HFFc6 (cell line): ENCODE results near the gene RAPGEF5. TPM values are rescaled to one million over a fixed set of nuclear protein-coding genes. Genes with fewer than 3 reads are reported as not detected.

Experiments used
- DNase-seq: peaks from one replicate; pipeline ENCODE4 v3.0.0-alpha.2; 2018
- H3K27ac Mint-ChIP-seq: 2 replicates; pipeline ENCODE4 v1.8.0; 2020; ENCODE audit warnings: mild to moderate bottlenecking, mixed read lengths
- H3K27me3 Mint-ChIP-seq: 2 replicates; pipeline ENCODE4 v1.8.0; 2021; ENCODE audit warnings: mild to moderate bottlenecking, moderate library complexity, mixed read lengths; ENCODE audit not compliant: insufficient read depth
- H3K36me3 Mint-ChIP-seq: 2 replicates; pipeline ENCODE4 v1.8.0; 2021; ENCODE audit warnings: low read depth, mixed read lengths
- H3K4me1 Mint-ChIP-seq: 2 replicates; pipeline ENCODE4 v1.8.0; 2020; ENCODE audit warnings: low read depth, mixed read lengths
- H3K4me3 Mint-ChIP-seq: 2 replicates; pipeline ENCODE4 v1.8.0; 2020; ENCODE audit warnings: mild to moderate bottlenecking, moderate library complexity, mixed read lengths
- H3K9me3 Mint-ChIP-seq: 2 replicates; pipeline ENCODE4 v1.8.0; 2020; ENCODE audit warnings: mild to moderate bottlenecking, mixed read lengths
- CTCF ChIP-seq: fragments of 200-600 bp; sonication (generic); IDR thresholded peaks from 2 replicates; pipeline ENCODE4 v1.5.0; 2021; ENCODE audit warnings: antibody characterized with exemption, mild to moderate bottlenecking
- total RNA-seq, 6 experiments: library from RNA; stranded (reverse); fragmentation: NEBNext Ultra II Directional; extraction: Animal tissue kit (Norgen Biotek cat#: 25700); gene quantifications; 2 replicates in 1 of 6; 3 replicates in 5 of 6; pipeline ENCODE4 v1.2.3, GENCODE V29; 2021

Gene RAPGEF5
- total RNA-seq, 6 experiments from 2014 or later = 0.33 to 2.4 (median 1.3) TPM

GRCh38 chr7:22395222-22395621 lies 38.3 kb upstream of the RAPGEF5 start:
- no peaks in the 10 kb centered on the region for H3K36me3 Mint-ChIP-seq
- no peak overlapping the region for H3K4me3 Mint-ChIP-seq

GRCh38 chr7:22394739-22395138 lies 37.8 kb upstream of the RAPGEF5 start:
- H3K27me3 Mint-ChIP-seq = peaks cover 6% of the 10 kb centered on the region
- H3K4me3 Mint-ChIP-seq = no peak overlapping the region
- no peak for DNase-seq
- peaks cover 39% of the 10 kb centered on the region for H3K4me1 Mint-ChIP-seq
- no peaks in the 10 kb centered on the region for H3K36me3 Mint-ChIP-seq
- TF ChIP-seq CTCF = no peak
- H3K9me3 Mint-ChIP-seq = no peaks in the 10 kb centered on the region
- H3K27ac Mint-ChIP-seq = no peak overlapping the region

More at GRCh38 chr7:22395222-22395621, 38.3 kb upstream of the RAPGEF5 start:
- no peak for DNase-seq
- no peak for TF ChIP-seq CTCF
- H3K9me3 Mint-ChIP-seq = no peaks in the 10 kb centered on the region
- H3K27ac Mint-ChIP-seq = no peak overlapping the region
- peaks cover 6% of the 10 kb centered on the region for H3K27me3 Mint-ChIP-seq
- H3K4me1 Mint-ChIP-seq = peaks cover 39% of the 10 kb centered on the region

DNA sequence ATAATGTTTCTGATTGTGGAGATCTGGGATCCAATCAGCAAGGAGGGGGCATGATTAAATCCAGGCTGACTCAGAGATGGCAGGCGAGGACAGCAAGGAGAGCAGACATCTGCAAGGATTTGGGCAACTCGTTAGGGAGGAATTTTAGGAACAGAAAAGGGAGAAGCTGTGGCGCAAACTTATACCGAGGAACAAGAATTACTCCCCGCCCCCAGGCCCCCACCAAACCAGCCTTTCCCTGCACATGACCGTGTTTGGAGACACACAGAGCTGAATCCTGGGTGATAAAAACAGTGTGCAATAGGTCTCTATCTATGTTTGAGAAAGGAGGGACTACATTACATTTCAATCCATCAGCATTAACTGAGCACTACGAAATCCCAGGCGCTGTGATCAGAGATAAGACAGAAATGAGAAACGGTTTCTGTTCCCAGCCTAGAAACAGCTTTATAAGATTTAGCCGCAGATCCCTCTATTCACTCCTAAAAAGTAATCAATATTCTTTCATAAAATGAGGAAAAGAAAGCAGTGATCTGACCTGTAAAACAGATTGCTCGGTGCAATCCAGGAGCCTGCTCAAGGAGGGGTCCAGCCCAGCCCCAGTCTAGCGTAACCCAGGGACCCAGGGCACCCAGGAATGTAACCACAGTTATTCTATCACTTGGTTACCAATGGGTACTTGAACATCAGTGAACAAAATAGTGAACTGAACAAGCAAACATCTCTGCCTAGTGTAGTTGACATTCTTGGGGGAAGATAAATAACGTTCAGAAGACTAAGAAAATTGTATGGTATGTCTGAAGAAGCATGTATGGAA lies 37.2 kb upstream of the RAPGEF5 start:
- no peaks in the 10 kb centered on the region for H3K9me3 Mint-ChIP-seq
- DNase-seq = peak; percentile 12
- H3K27me3 Mint-ChIP-seq = peaks cover 6% of the 10 kb centered on the region
- no peaks in the 10 kb centered on the region for H3K36me3 Mint-ChIP-seq
- TF ChIP-seq CTCF = no peak
- peak overlapping the region; percentile 29; the same call in 1 of the 2 replicates for H3K4me3 Mint-ChIP-seq
- peaks cover 37% of the 10 kb centered on the region for H3K4me1 Mint-ChIP-seq
- peak overlapping the region; percentile 18; the same call in 1 of the 2 replicates for H3K27ac Mint-ChIP-seq

- no peak overlapping the region for H3K4me3 Mint-ChIP-seq
- H3K27me3 Mint-ChIP-seq = peaks cover 3% of the 10 kb centered on the region
- TF ChIP-seq CTCF = no peak
- H3K9me3 Mint-ChIP-seq = no peaks in the 10 kb centered on the region
- H3K4me1 Mint-ChIP-seq = peaks cover 32% of the 10 kb centered on the region
- H3K27ac Mint-ChIP-seq = no peak overlapping the region
- DNase-seq = no peak
- H3K36me3 Mint-ChIP-seq = no peaks in the 10 kb centered on the region
Measured at GRCh38 chr7:22390516-22390915, 33.6 kb upstream of the RAPGEF5 start.

- Mint-ChIP-seq H3K36me3 (no peaks in the 10 kb centered on the region), H3K27ac (no peak overlapping the region), H3K4me3 (no peak overlapping the region), H3K27me3 (peaks cover 3% of the 10 kb centered on the region), H3K4me1 (peaks cover 32% of the 10 kb centered on the region), H3K9me3 (no peaks in the 10 kb centered on the region)
- DNase-seq = no peak
- TF ChIP-seq CTCF = no peak
Measured at GRCh38 chr7:22389892-22390291, 32.9 kb upstream of the RAPGEF5 start.
